Amniotic stem cell (primary cell): ENCODE results near the gene BAZ1B.
"Not testable (repeated sequence)": the region's sequence is repeated elsewhere in the genome, so short reads cannot be mapped to it uniquely, and the experiment has no call there.

Source experiments
- DNase-seq: peaks from one replicate; lab custom pipeline; 2025; lab: John Stamatoyannopoulos, UW

BAZ1B gene

DNA sequence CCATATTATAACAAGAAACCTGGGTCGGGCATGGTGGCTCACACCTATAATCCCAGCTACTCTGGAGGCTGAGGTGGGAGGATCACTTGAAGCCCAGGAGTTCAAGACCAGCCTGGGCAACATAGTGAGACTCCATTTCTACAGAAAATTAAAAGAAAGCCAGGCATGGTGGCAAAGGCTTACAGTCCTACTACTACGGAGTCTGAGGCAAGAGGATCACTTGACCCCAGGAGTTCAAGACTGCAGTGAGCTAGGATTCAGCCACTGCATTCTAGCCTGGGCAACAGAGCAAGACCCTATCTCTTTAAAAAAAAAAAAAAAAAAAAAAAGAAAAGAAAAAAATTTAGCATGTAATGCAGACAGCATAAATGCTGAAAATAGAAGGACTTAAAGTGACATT, 16.4 kb upstream of the BAZ1B start:
- not testable (repeated sequence) for DNase-seq

DNA sequence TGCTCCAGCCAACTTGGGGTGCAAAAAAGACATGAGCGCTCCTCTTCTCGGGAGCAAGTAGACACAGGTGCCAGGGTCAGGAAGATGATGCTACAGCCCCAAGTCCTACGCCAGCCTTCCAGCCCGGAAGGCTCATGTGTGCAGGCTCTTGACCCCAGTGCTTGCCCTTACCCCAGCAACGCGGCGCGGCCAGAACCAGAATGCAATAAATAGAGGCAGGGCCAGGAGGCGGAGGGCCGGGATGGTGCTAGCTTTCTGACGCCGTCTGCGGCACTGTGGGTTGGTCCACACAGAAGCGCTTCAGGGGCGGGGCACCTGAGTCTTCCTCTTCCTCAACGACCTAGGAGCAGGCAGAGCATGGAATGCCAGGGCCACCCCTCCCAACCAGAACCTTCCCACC, 15.0 kb upstream of the BAZ1B start:
- no peak for DNase-seq

- no peak for DNase-seq
Measured at GRCh38 chr7:73536479-73536878, 14.4 kb upstream of the BAZ1B start.

DNA sequence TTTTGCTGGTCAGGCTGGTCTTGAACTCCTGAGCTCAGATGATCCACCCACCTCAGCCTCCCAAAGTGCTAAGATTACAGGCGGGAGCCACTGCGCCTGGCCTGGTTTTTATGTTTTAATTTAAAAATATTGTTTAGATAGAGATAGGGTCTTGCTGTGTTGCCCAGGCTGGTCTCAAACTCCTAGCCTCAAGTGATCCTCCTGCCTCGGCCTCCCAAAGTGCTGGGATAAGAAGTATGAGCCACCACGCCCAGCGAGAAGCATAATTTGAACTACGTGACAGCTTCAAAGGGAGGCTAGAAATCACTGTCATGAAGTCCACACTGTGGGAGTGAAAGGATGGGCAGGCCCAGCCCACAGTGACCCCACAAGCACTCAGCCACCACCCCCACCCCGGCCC, 13.8 kb upstream of the BAZ1B start:
- not testable (repeated sequence) for DNase-seq

DNA sequence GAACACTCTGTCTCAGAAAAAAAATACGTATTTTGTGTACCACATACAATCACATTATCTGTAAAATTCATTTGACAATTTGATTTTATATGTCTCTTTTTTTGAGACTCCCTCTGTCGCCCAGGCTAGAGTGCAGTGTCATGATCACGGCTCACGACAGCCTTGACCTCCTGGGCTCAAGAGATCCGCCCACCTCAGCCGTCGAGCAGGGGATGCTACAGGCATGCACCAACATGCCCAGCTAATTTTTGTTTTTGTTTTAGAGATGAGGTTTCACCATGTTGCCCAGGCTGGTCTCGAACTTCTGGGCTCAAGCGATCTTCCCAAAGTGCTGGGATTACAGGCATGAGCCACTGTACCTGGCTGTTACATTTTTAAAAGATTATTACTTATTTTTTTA, 11.6 kb upstream of the BAZ1B start:
- no peak for DNase-seq

DNA sequence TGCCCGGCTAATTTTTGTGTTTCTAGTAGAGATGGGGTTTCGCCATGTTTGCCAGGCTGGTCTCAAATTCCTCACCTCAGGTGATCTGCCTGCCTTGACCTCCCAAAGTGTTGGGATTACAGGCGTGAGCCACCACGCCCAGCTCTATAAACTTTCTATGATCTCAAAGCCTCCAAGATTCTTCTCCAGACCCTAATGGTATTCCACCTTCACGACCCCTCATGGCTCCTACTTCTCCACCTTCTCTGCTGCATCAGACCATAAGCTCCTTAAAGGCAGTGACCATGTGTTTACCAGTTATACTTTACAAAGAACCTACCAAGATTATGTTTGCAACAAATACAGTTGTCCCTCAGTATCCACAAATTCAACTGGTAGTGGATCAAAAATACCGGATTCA, 10.1 kb upstream of the BAZ1B start:
- DNase-seq: no peak

DNA sequence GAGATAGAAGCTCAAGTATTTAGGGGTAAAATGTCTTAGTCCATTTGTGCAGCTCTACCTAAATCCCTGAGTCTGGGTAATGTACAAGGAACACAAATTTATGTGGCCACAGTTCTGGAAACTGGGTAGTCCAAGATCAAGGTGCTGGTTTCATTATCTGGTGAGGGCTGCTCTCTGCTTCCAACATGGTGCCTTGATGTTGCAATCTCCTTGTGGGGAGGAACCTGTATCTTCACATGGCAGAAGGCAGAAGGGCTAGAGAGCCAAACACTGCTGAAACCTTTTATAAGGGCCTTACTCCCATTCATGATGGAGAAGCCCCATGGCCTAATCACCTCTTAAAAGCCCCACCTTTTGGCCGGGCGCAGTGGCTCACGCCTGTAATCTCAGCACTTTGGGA, 8.7 kb upstream of the BAZ1B start:
- no peak for DNase-seq

DNA sequence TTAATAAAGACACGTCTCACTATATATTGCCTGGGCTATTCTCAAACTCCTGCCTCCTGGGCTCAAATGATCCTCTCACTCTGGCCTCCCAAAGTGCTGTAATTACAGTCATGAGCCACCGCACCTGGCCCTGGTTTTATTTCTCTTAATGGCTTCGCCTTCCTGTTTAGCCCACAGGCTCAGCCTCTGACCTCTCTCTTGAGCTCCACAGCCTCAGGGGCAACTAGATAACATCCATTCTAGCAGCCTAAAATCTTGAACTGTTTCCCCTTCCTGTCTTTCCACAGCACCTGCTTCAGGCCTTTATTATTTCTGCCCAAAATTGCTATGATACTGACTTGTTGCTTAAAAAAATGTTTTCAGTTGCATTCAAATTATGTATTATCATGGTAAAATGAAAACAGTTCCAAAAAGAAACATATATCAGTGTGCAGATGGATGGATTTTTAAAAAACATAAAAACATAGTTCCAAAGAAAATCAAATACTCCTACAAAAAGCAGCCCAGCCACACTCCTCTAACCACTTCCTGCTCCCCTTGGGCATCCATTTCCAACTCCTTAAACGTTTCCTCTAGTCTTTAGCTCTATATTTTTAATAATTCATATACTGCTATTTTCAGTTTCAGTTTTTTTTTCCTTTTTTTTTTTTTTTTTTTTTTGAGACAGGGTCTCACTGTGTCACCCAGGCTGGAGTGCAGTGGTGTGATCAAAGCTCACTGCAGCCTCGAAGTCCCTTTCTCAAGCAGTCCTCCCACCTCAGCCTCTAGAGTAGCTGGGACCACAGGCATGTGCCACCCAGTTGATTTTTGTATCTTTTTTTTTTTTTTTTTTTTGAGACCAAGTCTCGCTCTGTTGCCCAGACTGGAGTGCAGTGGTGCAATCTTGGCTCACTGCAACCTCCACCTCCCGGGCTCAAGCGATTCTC, 5.1 kb upstream of the BAZ1B start:
- no peak for DNase-seq

DNA sequence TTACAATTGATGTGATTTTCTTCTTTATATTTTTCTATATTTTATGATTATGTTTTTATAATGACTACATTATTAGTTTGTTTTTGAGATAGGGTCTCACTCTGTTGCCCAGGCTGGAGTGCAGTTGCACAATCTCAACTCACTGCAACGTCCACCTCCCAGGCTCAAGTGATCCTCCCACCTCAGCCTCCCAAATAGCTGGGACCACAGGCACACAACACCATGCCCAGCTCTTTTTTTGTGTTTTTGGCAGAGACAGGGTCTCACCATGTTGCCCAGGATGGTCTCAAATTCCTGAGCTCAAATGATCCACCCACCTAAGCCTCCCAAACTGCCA, 4.0 kb upstream of the BAZ1B start:
- not testable (repeated sequence) for DNase-seq

- DNase-seq: no peak
Measured at GRCh38 chr7:73521636-73522104, 423 bp downstream of the BAZ1B start.

GRCh38 chr7:73520673-73521635, 1.1 kb downstream of the BAZ1B start:
- no peak for DNase-seq

DNA sequence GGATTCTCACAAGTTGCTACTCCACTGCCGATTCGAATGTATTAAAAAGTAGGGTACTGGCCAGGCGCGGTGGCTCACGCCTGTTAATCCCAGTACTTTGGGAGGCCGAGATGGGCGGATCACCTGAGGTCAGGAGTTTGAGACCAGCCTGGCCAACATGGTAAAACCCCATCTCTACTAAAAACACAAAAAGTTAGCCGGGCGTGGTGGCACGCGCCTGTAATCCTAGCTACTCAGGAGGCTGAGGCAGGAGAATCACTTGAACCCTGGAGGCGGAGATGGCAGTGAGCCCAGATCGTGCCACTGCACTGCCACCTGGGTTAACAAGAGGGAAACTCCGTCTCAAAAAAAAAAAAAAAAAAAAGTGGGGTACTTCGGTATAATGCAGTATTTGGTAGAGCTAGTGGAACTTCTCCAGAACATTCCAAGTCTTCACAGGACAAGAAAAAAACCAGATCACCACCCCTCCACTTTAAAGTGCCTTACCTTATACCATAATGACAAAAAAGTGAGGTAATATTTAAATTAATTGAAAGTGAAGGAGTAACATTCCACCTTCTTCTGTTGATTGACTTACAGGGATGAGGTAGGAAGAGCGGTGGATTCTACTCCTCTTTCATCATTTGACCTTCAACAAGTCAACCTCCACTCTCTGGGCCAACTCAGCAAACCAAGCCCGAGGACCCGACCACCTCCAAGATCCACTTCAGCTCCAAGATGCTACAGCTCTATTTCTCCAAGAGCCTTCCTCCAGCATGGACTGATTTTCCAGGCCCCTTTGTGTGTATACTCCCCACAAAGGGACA, 2.0 kb downstream of the BAZ1B start:
- DNase-seq: no peak

- no peak for DNase-seq
Measured at GRCh38 chr7:73518470-73518869, 3.6 kb downstream of the BAZ1B start.

- DNase-seq: no peak
Measured at GRCh38 chr7:73517241-73517995, 4.7 kb downstream of the BAZ1B start.

GRCh38 chr7:73515178-73515577, 6.9 kb downstream of the BAZ1B start:
- DNase-seq: no peak

DNA sequence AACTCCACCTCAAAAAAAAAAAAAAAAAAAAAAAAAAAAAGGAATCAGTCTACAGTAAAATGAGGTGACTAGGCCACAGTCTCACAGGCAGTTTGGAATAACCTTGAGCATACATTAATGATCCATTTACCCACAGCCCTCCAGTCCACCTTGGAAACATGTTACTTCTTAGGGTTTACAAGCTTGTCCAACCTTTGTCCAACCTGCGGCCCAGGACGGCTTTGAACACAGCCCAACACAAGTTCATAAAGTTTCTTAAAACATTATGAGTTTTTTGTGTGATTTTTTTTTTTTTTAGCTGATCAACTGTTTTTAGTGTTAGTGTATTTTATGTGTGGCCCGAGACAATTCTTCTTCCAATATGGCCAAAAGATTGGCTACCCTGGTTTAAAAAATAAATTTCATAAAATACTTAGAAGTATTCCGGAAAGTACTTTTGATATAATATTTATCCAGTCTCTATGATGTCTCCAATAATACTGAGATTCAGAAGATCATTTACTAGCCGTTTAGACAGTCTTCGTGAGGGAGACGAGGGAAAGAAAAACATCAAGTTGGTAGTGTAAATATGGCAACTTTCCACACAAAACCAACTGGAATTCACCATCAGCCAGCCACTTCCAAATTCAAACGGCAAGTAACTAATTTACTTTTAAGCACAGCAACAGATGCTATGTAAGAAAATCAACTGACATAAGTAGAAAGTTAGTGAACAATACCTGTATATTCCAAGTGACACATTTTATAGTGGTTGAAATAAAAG, 9.9 kb downstream of the BAZ1B start:
- no peak for DNase-seq

DNA sequence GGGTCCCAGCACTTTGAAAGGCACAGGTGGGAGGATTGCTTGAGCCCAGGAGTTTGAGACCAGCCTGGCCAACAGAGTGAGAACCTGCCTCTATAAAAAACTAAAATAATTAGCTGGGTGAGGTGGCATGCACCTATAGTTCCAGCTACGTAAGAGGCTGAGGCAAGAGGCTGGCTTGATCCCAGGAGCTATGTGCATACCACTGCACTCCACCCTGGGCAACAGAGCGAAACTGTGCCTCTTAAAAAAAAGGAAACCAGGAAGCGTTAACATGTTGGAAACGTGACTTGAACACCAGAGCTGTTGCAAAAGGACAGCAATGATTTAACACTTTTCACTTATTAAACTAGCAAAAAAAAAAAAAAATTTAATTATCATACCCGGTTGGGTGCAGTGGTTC, 12.6 kb downstream of the BAZ1B start:
- no peak for DNase-seq

DNA sequence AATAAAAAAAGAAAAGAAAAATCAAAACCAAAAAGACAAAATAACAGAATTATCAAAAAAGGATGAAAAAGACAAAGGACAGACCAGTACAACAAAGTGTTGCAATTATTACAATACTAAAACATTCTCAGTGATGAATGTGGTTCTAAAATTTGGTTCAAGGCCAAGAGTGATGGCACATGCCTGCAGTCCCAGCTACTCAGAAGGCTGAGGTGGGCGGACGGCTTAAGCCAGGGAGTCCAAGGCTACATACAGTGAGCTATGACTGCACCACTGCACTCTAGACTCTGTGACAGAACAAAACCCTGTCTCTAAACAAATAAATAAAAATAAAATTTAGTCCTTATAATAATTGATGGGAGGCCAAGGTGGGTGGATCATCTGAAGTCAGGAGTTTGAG, 14.5 kb downstream of the BAZ1B start:
- DNase-seq: no peak

DNA sequence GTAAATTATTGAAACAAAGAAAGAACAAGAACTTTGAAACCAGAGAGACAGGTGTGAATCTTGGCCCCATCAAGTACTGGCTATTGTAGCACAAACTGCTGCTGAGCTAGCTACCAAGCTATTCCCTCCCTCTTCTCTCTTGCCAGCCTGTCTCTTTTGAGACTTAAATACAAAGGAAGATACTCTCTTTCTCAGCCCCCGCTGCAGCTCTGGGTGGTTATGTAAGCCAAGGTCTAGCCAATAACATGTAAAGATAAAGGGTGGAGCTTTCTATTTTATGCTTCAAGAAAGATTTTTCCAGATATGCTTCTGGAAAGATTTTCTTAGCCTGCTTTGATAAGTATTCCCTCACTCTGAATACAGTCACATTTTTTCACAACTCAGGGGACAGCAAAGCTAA, 17.2 kb downstream of the BAZ1B start:
- no peak for DNase-seq

- DNase-seq: no peak
Measured at GRCh38 chr7:73504017-73504416, 18.1 kb downstream of the BAZ1B start.

DNA sequence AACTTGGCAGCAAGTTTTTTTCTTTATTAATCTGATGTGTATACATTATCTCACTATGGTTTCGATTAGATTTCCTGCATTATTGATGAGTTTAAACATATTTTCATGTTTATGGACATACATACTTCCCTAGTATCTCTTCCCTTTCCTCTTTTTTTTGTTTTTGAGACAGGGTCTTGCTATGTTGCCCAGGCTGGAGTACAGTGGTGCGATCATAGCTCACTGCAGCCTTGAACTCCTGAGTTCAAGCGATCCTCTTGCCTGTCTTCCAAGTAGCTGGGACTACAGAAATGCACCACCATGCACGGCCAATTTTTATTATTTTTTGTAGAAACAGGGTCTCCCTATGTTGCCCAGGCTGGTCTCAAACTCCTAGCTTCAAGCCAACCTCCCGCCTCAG, 18.9 kb downstream of the BAZ1B start:
- DNase-seq: no peak
